HG02973 (cell line): Measurements from ENCODE around the gene TH.

Experiments
- ATAC-seq: cut with Tn5 transposase; IDR thresholded peaks from one replicate; pipeline ENCODE4 v1.9.1; 2021; ENCODE audit warnings: moderate library complexity; ENCODE audit not compliant: unreplicated experiment

Gene TH

DNA sequence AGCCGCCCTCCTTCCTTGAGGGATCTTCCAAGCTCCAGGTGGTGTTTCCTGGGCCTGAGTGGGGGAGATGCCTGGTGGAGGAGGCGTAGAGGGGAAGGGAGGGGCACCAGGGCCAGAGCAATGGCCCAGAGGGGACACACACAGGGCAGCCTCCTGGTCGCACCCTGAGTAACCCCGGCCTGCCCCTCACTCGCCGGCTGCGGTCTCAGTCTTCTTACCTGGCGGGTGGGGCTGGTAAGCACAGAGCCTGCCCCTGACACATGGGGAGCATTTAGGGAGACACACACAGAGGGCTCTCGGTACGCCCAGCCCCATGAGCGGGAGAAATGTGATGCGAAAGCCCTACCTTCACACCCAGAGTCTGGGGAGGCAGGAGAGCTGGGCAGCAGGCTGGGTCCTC is 56.3 kb downstream of the TH start:
- no peak for ATAC-seq

- ATAC-seq, result no peak
Measured at GRCh38 chr11:2114430-2115241, 57.0 kb downstream of the TH start.
